HAP-1 (cell line): ENCODE measurements around the gene RILPL1.
"Not testable (repeated sequence)": the region's sequence is repeated elsewhere in the genome, so short reads cannot be mapped to it uniquely, and the experiment has no call there.

Source experiments
- DNase-seq, 2 experiments: peaks; one replicate each; pipeline ENCODE4 v3.0.0-alpha.2; 2016 to 2020; ENCODE audit warnings: low spot score in 2 of 2
- H3K27me3 ChIP-seq: fragments of 250-450 bp; sonication (Bioruptor Pico); 2 replicates; pipeline ENCODE4 v1.5.1; 2020; ENCODE audit warnings: low read depth, mild to moderate bottlenecking, moderate library complexity
- H3K36me3 ChIP-seq: fragments of 250-450 bp; sonication (Bioruptor Pico); replicated peaks from 2 replicates; pipeline ENCODE4 v1.5.1; 2020; ENCODE audit warnings: mild to moderate bottlenecking
- H3K4me1 ChIP-seq: fragments of 250-450 bp; sonication (Bioruptor Pico); 2 replicates; pipeline ENCODE4 v1.5.1; 2020; ENCODE audit warnings: mild to moderate bottlenecking
- H3K4me3 ChIP-seq: fragments of 250-450 bp; sonication (Bioruptor Pico); 2 replicates; pipeline ENCODE4 v1.5.1; 2020; ENCODE audit warnings: mild to moderate bottlenecking, moderate library complexity
- H3K9me3 ChIP-seq: fragments of 250-450 bp; sonication (Bioruptor Pico); 2 replicates; pipeline ENCODE4 v1.5.1; 2020; ENCODE audit warnings: mild to moderate bottlenecking, moderate library complexity
- in situ Hi-C: fragments of 300-500 bp; cut with MboI; formaldehyde crosslinking; loops from 3 replicates; pipeline ENCODE4 v1.14.3; 2020; ENCODE audit warnings: low sequenced_read_pairs, inconsistent platforms, mixed read lengths

RILPL1 gene

GRCh38 chr12:123520567-123521474 lies 12.7 kb downstream of the RILPL1 start:
- in situ Hi-C loops = no loop called here
- no peak for DNase-seq
- H3K4me1 ChIP-seq = no peaks in the 10 kb centered on the region
- no peak overlapping the region for H3K4me3 ChIP-seq
- peaks cover 71% of the 10 kb centered on the region for H3K36me3 ChIP-seq
- H3K9me3 ChIP-seq = no peaks in the 10 kb centered on the region
- H3K27me3 ChIP-seq = no peaks in the 10 kb centered on the region

GRCh38 chr12:123519141-123520001 lies 14.1 kb downstream of the RILPL1 start:
- Histone ChIP-seq H3K27me3 (no peaks in the 10 kb centered on the region), H3K4me3 (no peak overlapping the region), H3K36me3 (peaks cover 68% of the 10 kb centered on the region), H3K4me1 (no peaks in the 10 kb centered on the region), H3K9me3 (no peaks in the 10 kb centered on the region)
- no peak for DNase-seq
- in situ Hi-C loops = no loop called here

- in situ Hi-C loops = no loop called here
- DNase-seq = no peak
- Histone ChIP-seq H3K27me3 (no peaks in the 10 kb centered on the region), H3K4me1 (no peaks in the 10 kb centered on the region), H3K36me3 (peaks cover 50% of the 10 kb centered on the region), H3K4me3 (no peak overlapping the region), H3K9me3 (no peaks in the 10 kb centered on the region)
These were observed 17.2 kb downstream of the RILPL1 start for GRCh38 chr12:123516216-123516780.

GRCh38 chr12:123514582-123515221 lies 18.8 kb downstream of the RILPL1 start:
- DNase-seq, H3K4me3 ChIP-seq, H3K4me1 ChIP-seq, in situ Hi-C loops, H3K27me3 ChIP-seq, H3K9me3 ChIP-seq: not testable (repeated sequence)
- H3K36me3 ChIP-seq = peaks cover 37% of the 10 kb centered on the region

- Histone ChIP-seq H3K4me1 (no peaks in the 10 kb centered on the region), H3K9me3 (no peaks in the 10 kb centered on the region), H3K36me3 (peaks cover 34% of the 10 kb centered on the region), H3K4me3 (no peak overlapping the region), H3K27me3 (no peaks in the 10 kb centered on the region)
- in situ Hi-C loops = no loop called here
- no peak for DNase-seq
These were observed 19.7 kb downstream of the RILPL1 start for GRCh38 chr12:123513805-123514204.

GRCh38 chr12:123512838-123513665 lies 20.5 kb downstream of the RILPL1 start:
- DNase-seq = no peak
- H3K27me3 ChIP-seq = no peaks in the 10 kb centered on the region
- no peaks in the 10 kb centered on the region for H3K4me1 ChIP-seq
- H3K36me3 ChIP-seq = peaks cover 30% of the 10 kb centered on the region
- no peak overlapping the region for H3K4me3 ChIP-seq
- H3K9me3 ChIP-seq = no peaks in the 10 kb centered on the region
- in situ Hi-C loops = no loop called here

- H3K4me3 ChIP-seq = no peak overlapping the region
- DNase-seq = no peak
These were observed 26.7 kb downstream of the RILPL1 start for GRCh38 chr12:123506843-123507236.

GRCh38 chr12:123506059-123506842 lies 27.3 kb downstream of the RILPL1 start:
- in situ Hi-C loops = no loop called here
- Histone ChIP-seq H3K4me1 (peaks cover 4% of the 10 kb centered on the region), H3K4me3 (no peak overlapping the region), H3K27me3 (no peaks in the 10 kb centered on the region), H3K36me3 (peaks cover 3% of the 10 kb centered on the region), H3K9me3 (no peaks in the 10 kb centered on the region)
- no peak for DNase-seq

More at GRCh38 chr12:123506843-123507236, 26.7 kb downstream of the RILPL1 start:
- Histone ChIP-seq H3K36me3 (peaks cover 3% of the 10 kb centered on the region), H3K4me1 (peaks cover 4% of the 10 kb centered on the region), H3K9me3 (no peaks in the 10 kb centered on the region), H3K27me3 (no peaks in the 10 kb centered on the region)
- in situ Hi-C loops = no loop called here

GRCh38 chr12:123502163-123502704 lies 31.3 kb downstream of the RILPL1 start:
- H3K9me3 ChIP-seq = no peaks in the 10 kb centered on the region
- in situ Hi-C loops = no loop called here
- DNase-seq = no peak
- H3K36me3 ChIP-seq = peaks cover 12% of the 10 kb centered on the region
- peaks cover 4% of the 10 kb centered on the region for H3K4me1 ChIP-seq
- no peak overlapping the region for H3K4me3 ChIP-seq
- H3K27me3 ChIP-seq = no peaks in the 10 kb centered on the region

GRCh38 chr12:123499332-123499731 lies 34.2 kb downstream of the RILPL1 start:
- peaks cover 19% of the 10 kb centered on the region for H3K36me3 ChIP-seq
- H3K4me3 ChIP-seq = no peak overlapping the region
- no peaks in the 10 kb centered on the region for H3K27me3 ChIP-seq
- no peaks in the 10 kb centered on the region for H3K9me3 ChIP-seq
- in situ Hi-C loops = no loop called here
- DNase-seq = no peak
- peaks cover 4% of the 10 kb centered on the region for H3K4me1 ChIP-seq

- no peak for DNase-seq
- in situ Hi-C loops = no loop called here
These were observed 35.2 kb downstream of the RILPL1 start for GRCh38 chr12:123498126-123498825.

More at GRCh38 chr12:123498126-123498825, 35.2 kb downstream of the RILPL1 start:
- H3K36me3 ChIP-seq = peaks cover 19% of the 10 kb centered on the region
- H3K4me3 ChIP-seq = no peak overlapping the region
- peaks cover 7% of the 10 kb centered on the region for H3K4me1 ChIP-seq
- no peaks in the 10 kb centered on the region for H3K27me3 ChIP-seq
- H3K9me3 ChIP-seq = no peaks in the 10 kb centered on the region
